HEK293 (cell line): ENCODE measurements around the gene MS4A5.

Experiments used
- CTCF ChIA-PET: fragments of 350-600 bp; formaldehyde crosslinking; extraction: SDS; loops from one replicate; lab custom pipeline; 2021; ENCODE audit warnings: antibody characterized with exemption; lab: Yijun Ruan, JAX
- POLR2A ChIA-PET: fragments of 300-600 bp; formaldehyde crosslinking; extraction: SDS; loops from one replicate; lab custom pipeline; 2020; ENCODE audit warnings: antibody characterized with exemption, inconsistent platforms; lab: Yijun Ruan, JAX
- H3K27ac ChIP-seq: fragments of 200-500 bp; sonication (Bioruptor generic); 2 replicates; pipeline ENCODE4 v1.5.1; 2014; ENCODE audit warnings: low read depth, low read length, control low read depth, inconsistent platforms; ENCODE audit errors: extremely low read depth
- H3K36me3 ChIP-seq, 2 experiments: fragments of 200-500 bp in 1 of 2; sonication (Bioruptor generic) in 1 of 2; 1 replicate in 1 of 2; 2 replicates in 1 of 2; pipeline ENCODE4 v1.5.1; 2014 to 2017; ENCODE audit warnings: inconsistent platforms in 2 of 2, low read length in 2 of 2; ENCODE audit not compliant: control insufficient read depth in 2 of 2, insufficient read depth in 1 of 2
- H3K4me1 ChIP-seq: fragments of 200-500 bp; sonication (Bioruptor generic); 2 replicates; pipeline ENCODE4 v1.5.1; 2014; ENCODE audit warnings: mild to moderate bottlenecking, low read length, inconsistent platforms; ENCODE audit not compliant: control insufficient read depth, insufficient read depth
- H3K4me3 ChIP-seq: 2 replicates; pipeline ENCODE4 v1.5.1; 2011; ENCODE audit warnings: low read depth, mild to moderate bottlenecking, control low read depth, low read length, moderate library complexity
- H3K9me3 ChIP-seq: fragments of 200-500 bp; sonication (Bioruptor generic); 2 replicates; pipeline ENCODE4 v1.5.1; 2014; ENCODE audit warnings: low read depth, low read length, inconsistent platforms; ENCODE audit not compliant: control insufficient read depth, insufficient read depth
- KLF8 ChIP-seq: fragments of 450-650 bp; formaldehyde crosslinking; IDR thresholded peaks from 2 replicates; pipeline ENCODE4 v1.5.1; 2016; ENCODE audit warnings: missing biosample characterization, missing genetic modification characterization
- MEIS1 ChIP-seq: sonication (generic); formaldehyde crosslinking; IDR thresholded peaks from 2 replicates; pipeline ENCODE4 v1.8.1; 2022; ENCODE audit warnings: missing genetic modification reagents, mild to moderate bottlenecking, borderline replicate concordance
- SALL2 ChIP-seq: fragments of 450-650 bp; formaldehyde crosslinking; IDR thresholded peaks from 2 replicates; pipeline ENCODE4 v1.5.0; 2017; ENCODE audit warnings: missing biosample characterization, mild to moderate bottlenecking, missing genetic modification characterization, borderline replicate concordance
- TCF7L2 ChIP-seq: IDR thresholded peaks from 2 replicates; pipeline ENCODE4 v1.6.1; 2011; ENCODE audit warnings: low read depth, mild to moderate bottlenecking, inconsistent platforms, low read length, moderate library complexity, borderline replicate concordance
- ZBTB21 ChIP-seq: fragments of 450-650 bp; formaldehyde crosslinking; IDR thresholded peaks from 2 replicates; pipeline ENCODE4 v1.5.1; 2017; ENCODE audit warnings: missing biosample characterization, missing genetic modification characterization
- ZIC2 ChIP-seq: fragments of 450-650 bp; formaldehyde crosslinking; IDR thresholded peaks from 2 replicates; pipeline ENCODE4 v1.5.1; 2016; ENCODE audit warnings: missing biosample characterization, missing genetic modification characterization
- ZNF549 ChIP-seq: fragments of 450-650 bp; IDR thresholded peaks from 2 replicates; pipeline ENCODE4 v1.5.1; 2018; ENCODE audit warnings: missing biosample characterization, missing genetic modification characterization, mild to moderate bottlenecking, inconsistent platforms, moderate library complexity
- ZNF658 ChIP-seq: fragments of 450-650 bp; formaldehyde crosslinking; IDR thresholded peaks from 2 replicates; pipeline ENCODE4; 2016; ENCODE audit warnings: missing biosample characterization, missing genetic modification characterization
- TF ChIP-seq, protein P1 (sequence below): fragments of 450-650 bp; formaldehyde crosslinking; IDR thresholded peaks from 2 replicates; pipeline ENCODE4 v1.5.1; 2017; ENCODE audit warnings: missing biosample characterization, missing genetic modification characterization
- TF ChIP-seq, protein P2 (sequence below): fragments of 450-650 bp; formaldehyde crosslinking; IDR thresholded peaks from 2 replicates; pipeline ENCODE4 v1.5.1; 2016; ENCODE audit warnings: missing biosample characterization, missing genetic modification characterization, low read depth
- TF ChIP-seq, protein P3 (sequence below): fragments of 450-650 bp; formaldehyde crosslinking; IDR thresholded peaks from 2 replicates; pipeline ENCODE4 v1.5.1; 2016; ENCODE audit warnings: missing biosample characterization, missing genetic modification characterization
- TF ChIP-seq, protein P4 (sequence below): fragments of 450-650 bp; formaldehyde crosslinking; IDR thresholded peaks from 2 replicates; pipeline ENCODE4 v1.5.1; 2016; ENCODE audit warnings: missing biosample characterization, missing genetic modification characterization
- TF ChIP-seq, protein P5 (sequence below): fragments of 450-650 bp; formaldehyde crosslinking; IDR thresholded peaks from 2 replicates; pipeline ENCODE4 v1.5.1; 2016; ENCODE audit warnings: missing biosample characterization, missing genetic modification characterization

Gene MS4A5

DNA sequence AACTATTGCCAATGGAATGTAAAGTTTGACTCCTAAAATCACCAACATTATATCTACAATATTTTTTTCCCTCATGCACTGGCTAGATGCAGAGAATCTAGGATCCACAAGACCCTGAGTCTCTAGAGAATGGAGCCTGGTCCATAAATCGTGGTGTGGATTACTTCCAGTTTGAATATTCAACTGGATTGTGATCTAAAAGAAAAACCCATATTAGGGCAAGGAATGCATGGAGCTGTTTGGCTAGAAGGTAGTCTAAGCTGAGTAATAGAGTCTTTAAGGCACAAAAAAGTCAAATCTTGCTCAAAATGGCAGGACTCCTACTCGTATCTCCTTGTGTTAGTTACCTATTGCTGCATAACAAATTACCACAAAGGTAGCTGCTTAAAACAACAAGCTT lies 9.4 kb upstream of the MS4A5 start (continued):
- TF ChIP-seq, protein P1, sequence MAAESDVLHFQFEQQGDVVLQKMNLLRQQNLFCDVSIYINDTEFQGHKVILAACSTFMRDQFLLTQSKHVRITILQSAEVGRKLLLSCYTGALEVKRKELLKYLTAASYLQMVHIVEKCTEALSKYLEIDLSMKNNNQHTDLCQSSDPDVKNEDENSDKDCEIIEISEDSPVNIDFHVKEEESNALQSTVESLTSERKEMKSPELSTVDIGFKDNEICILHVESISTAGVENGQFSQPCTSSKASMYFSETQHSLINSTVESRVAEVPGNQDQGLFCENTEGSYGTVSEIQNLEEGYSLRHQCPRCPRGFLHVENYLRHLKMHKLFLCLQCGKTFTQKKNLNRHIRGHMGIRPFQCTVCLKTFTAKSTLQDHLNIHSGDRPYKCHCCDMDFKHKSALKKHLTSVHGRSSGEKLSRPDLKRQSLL (tag by site-specific recombination): no peak

DNA sequence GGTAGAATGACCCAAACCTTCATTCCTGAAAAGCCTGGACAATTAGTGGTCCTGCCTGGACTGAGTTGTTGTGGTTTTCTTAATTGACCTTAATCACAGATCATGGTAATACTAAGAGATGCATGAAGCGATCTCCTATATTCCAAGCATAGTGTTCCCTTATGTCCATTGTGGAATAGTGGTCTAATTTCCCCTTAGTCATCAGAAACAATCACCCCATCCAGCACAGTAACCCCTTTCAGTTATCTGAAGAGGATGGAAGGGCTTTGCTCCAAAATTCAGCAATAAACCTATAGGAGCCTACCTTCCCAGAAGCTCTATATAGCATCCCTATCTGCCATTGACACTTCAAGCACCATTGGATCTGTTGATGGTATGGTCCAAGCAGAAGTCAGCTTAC lies 6.8 kb upstream of the MS4A5 start:
- Histone ChIP-seq H3K36me3 (no peaks in the 10 kb centered on the region), H3K27ac (no peak overlapping the region), H3K4me3 (no peak overlapping the region), H3K9me3 (no peaks in the 10 kb centered on the region), H3K4me1 (no peaks in the 10 kb centered on the region)
- CTCF ChIA-PET: interaction anchor here (0.7 kb wide), 1 partner anchor 104 kb away, joined by 4 read pairs; no protein-coding TSS in a partner anchor
- TF ChIP-seq MEIS1 (CRISPR knock-in tag) (no peak), ZNF549 (tag by site-specific recombination) (no peak), KLF8 (tag by site-specific recombination) (no peak), SALL2 (no peak), ZIC2 (no peak), TCF7L2 (no peak), ZNF658 (tag by site-specific recombination) (no peak)
- TF ChIP-seq, protein P2, sequence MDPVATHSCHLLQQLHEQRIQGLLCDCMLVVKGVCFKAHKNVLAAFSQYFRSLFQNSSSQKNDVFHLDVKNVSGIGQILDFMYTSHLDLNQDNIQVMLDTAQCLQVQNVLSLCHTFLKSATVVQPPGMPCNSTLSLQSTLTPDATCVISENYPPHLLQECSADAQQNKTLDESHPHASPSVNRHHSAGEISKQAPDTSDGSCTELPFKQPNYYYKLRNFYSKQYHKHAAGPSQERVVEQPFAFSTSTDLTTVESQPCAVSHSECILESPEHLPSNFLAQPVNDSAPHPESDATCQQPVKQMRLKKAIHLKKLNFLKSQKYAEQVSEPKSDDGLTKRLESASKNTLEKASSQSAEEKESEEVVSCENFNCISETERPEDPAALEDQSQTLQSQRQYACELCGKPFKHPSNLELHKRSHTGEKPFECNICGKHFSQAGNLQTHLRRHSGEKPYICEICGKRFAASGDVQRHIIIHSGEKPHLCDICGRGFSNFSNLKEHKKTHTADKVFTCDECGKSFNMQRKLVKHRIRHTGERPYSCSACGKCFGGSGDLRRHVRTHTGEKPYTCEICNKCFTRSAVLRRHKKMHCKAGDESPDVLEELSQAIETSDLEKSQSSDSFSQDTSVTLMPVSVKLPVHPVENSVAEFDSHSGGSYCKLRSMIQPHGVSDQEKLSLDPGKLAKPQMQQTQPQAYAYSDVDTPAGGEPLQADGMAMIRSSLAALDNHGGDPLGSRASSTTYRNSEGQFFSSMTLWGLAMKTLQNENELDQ (tag by site-specific recombination): no peak
- TF ChIP-seq, protein P3, sequence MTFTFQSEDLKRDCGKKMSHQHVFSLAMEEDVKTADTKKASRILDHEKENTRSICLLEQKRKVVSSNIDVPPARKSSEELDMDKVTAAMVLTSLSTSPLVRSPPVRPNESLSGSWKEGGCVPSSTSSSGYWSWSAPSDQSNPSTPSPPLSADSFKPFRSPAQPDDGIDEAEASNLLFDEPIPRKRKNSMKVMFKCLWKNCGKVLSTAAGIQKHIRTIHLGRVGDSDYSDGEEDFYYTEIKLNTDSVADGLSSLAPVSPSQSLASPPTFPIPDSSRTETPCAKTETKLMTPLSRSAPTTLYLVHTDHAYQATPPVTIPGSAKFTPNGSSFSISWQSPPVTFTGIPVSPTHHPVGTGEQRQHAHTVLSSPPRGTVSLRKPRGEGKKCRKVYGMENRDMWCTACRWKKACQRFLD (tag by site-specific recombination): no peak
- TF ChIP-seq, protein P4, sequence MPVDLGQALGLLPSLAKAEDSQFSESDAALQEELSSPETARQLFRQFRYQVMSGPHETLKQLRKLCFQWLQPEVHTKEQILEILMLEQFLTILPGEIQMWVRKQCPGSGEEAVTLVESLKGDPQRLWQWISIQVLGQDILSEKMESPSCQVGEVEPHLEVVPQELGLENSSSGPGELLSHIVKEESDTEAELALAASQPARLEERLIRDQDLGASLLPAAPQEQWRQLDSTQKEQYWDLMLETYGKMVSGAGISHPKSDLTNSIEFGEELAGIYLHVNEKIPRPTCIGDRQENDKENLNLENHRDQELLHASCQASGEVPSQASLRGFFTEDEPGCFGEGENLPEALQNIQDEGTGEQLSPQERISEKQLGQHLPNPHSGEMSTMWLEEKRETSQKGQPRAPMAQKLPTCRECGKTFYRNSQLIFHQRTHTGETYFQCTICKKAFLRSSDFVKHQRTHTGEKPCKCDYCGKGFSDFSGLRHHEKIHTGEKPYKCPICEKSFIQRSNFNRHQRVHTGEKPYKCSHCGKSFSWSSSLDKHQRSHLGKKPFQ (tag by site-specific recombination): no peak
- POLR2A ChIA-PET: no interaction called here

DNA sequence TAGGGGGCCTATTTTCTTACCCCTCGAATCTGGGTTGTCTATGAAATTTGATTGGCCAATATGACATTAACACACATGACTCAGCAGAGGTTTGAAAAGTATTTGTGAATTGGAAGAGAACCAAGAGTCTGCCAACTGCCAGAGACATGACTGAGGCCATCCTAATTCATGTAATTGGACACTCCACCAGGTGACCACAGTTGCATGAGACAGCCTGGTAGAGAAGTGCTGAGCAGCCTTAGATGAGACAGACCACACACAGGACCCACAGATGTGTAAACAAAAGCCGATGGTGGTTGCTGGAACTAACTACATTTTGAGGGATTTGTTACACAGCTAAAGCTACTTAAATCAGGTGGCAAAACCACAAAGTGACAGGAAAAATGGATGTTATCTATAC lies 855 bp upstream of the MS4A5 start:
- Histone ChIP-seq H3K36me3 (no peaks in the 10 kb centered on the region), H3K4me3 (no peak overlapping the region)
- TF ChIP-seq ZBTB21 (tag by site-specific recombination): no peak
- TF ChIP-seq, protein P5, sequence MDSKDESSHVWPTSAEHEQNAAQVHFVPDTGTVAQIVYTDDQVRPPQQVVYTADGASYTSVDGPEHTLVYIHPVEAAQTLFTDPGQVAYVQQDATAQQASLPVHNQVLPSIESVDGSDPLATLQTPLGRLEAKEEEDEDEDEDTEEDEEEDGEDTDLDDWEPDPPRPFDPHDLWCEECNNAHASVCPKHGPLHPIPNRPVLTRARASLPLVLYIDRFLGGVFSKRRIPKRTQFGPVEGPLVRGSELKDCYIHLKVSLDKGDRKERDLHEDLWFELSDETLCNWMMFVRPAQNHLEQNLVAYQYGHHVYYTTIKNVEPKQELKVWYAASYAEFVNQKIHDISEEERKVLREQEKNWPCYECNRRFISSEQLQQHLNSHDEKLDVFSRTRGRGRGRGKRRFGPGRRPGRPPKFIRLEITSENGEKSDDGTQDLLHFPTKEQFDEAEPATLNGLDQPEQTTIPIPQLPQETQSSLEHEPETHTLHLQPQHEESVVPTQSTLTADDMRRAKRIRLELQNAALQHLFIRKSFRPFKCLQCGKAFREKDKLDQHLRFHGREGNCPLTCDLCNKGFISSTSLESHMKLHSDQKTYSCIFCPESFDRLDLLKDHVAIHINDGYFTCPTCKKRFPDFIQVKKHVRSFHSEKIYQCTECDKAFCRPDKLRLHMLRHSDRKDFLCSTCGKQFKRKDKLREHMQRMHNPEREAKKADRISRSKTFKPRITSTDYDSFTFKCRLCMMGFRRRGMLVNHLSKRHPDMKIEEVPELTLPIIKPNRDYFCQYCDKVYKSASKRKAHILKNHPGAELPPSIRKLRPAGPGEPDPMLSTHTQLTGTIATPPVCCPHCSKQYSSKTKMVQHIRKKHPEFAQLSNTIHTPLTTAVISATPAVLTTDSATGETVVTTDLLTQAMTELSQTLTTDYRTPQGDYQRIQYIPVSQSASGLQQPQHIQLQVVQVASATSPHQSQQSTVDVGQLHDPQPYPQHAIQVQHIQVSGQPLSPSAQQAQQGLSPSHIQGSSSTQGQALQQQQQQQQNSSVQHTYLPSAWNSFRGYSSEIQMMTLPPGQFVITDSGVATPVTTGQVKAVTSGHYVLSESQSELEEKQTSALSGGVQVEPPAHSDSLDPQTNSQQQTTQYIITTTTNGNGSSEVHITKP (tag by site-specific recombination): no peak
- TF ChIP-seq, all 188 proteins: peak for 0
- no peaks in the 10 kb centered on the region for H3K9me3 ChIP-seq
- ChIA-PET POLR2A (no interaction called here), CTCF (interaction anchor here (0.6 kb wide), 1 partner anchor 279 kb away, joined by 3 read pairs; no protein-coding TSS in a partner anchor)
- no peak overlapping the region for H3K27ac ChIP-seq
- H3K4me1 ChIP-seq: no peaks in the 10 kb centered on the region
